HepG2 (cell line): ENCODE data around the gene ARHGEF1. TPM values are rescaled to one million over a fixed set of nuclear protein-coding genes. Genes with fewer than 3 reads are reported as not detected.

Experiments used
- AHDC1 ChIP-seq: sonication (generic); formaldehyde crosslinking; IDR thresholded peaks from 2 replicates; pipeline ENCODE4 v1.5.1; 2020; ENCODE audit warnings: mild to moderate bottlenecking, missing genetic modification reagents, borderline replicate concordance
- ARID3A ChIP-seq: IDR thresholded peaks from 2 replicates; pipeline ENCODE4 v1.6.1; 2012; ENCODE audit warnings: low read depth, low read length, improper control_type of control experiment
- CREBL2 ChIP-seq: sonication (generic); formaldehyde crosslinking; IDR thresholded peaks from 2 replicates; pipeline ENCODE4 v1.8.1; 2023; ENCODE audit warnings: missing genetic modification reagents, mild to moderate bottlenecking, borderline replicate concordance
- FOXJ3 ChIP-seq: sonication (generic); formaldehyde crosslinking; IDR thresholded peaks from 2 replicates; pipeline ENCODE4 v1.4.0; 2020; ENCODE audit warnings: missing genetic modification reagents, mild to moderate bottlenecking, borderline replicate concordance
- IKZF1 ChIP-seq: fragments of 450-650 bp; IDR thresholded peaks from 2 replicates; pipeline ENCODE4 v1.7.1; 2016
- MEIS2 ChIP-seq: sonication (generic); formaldehyde crosslinking; IDR thresholded peaks from 2 replicates; pipeline ENCODE4 v1.9.0; 2021; ENCODE audit warnings: mild to moderate bottlenecking, missing genetic modification reagents
- SMYD3 ChIP-seq: sonication (generic); formaldehyde crosslinking; IDR thresholded peaks from 2 replicates; pipeline ENCODE4 v1.8.1; 2023; ENCODE audit warnings: mild to moderate bottlenecking, missing genetic modification reagents
- TBX2 ChIP-seq: sonication (generic); formaldehyde crosslinking; IDR thresholded peaks from 2 replicates; pipeline ENCODE4 v1.5.0; 2020; ENCODE audit warnings: missing genetic modification reagents, mild to moderate bottlenecking, borderline replicate concordance
- ZBTB4 ChIP-seq: sonication (generic); formaldehyde crosslinking; IDR thresholded peaks from 2 replicates; pipeline ENCODE4 v1.4.0; 2020; ENCODE audit warnings: missing genetic modification reagents, mild to moderate bottlenecking, borderline replicate concordance
- ZNF264 ChIP-seq: sonication (generic); formaldehyde crosslinking; IDR thresholded peaks from 2 replicates; pipeline ENCODE4 v1.4.0; 2020; ENCODE audit warnings: missing genetic modification reagents
- ZNF317 ChIP-seq: sonication (generic); formaldehyde crosslinking; IDR thresholded peaks from 2 replicates; pipeline ENCODE4 v1.5.0; 2020; ENCODE audit warnings: mild to moderate bottlenecking, missing genetic modification reagents
- ZSCAN12 ChIP-seq: sonication (generic); formaldehyde crosslinking; IDR thresholded peaks from 2 replicates; pipeline ENCODE4 v1.9.0; 2021; ENCODE audit warnings: mild to moderate bottlenecking, missing genetic modification reagents
- polyA plus RNA-seq, 8 experiments: library from polyadenylated mRNA; depleted of rRNA in 3 of 8; stranded (reverse) in 7 of 8; unstranded in 1 of 8; fragments of >200 nt; fragmentation: Illumina TruSeq in 4 of 8; extraction: Trizol in 4 of 8; gene quantifications; 2 replicates each; pipeline versions ENCODE4 v1.2.1 to v1.2.3, GENCODE V29; 2011 to 2016; ENCODE audit warnings: low read depth in 4 of 8, missing spikeins in 1 of 8, mixed read lengths in 1 of 8; ENCODE audit not compliant: insufficient read depth in 1 of 8
- total RNA-seq, 5 experiments: library from RNA; depleted of rRNA; stranded (reverse); fragments of >200 nt; fragmentation: Illumina TruSeq; extraction: Trizol; gene quantifications; 2 replicates each; pipeline ENCODE4 v1.2.3, GENCODE V29; 2016; ENCODE audit warnings: low read depth in 1 of 5
- TF ChIP-seq, protein P1 (sequence below): IDR thresholded peaks from 2 replicates; pipeline ENCODE4 v1.6.1; 2018; ENCODE audit warnings: missing genetic modification reagents, mild to moderate bottlenecking, missing compliant biosample characterization
- TF ChIP-seq, protein P2 (sequence below): sonication (generic); formaldehyde crosslinking; IDR thresholded peaks from 2 replicates; pipeline ENCODE4 v1.8.1; 2023; ENCODE audit warnings: mild to moderate bottlenecking, inconsistent platforms, moderate library complexity, missing genetic modification reagents, borderline replicate concordance

ARHGEF1 gene
- total and polyA plus RNA-seq, 2 of the 13 experiments (the other 11 are each of a cell fraction or from before 2014, with no cell fraction given), result 33.7 to 34.7 TPM

DNA sequence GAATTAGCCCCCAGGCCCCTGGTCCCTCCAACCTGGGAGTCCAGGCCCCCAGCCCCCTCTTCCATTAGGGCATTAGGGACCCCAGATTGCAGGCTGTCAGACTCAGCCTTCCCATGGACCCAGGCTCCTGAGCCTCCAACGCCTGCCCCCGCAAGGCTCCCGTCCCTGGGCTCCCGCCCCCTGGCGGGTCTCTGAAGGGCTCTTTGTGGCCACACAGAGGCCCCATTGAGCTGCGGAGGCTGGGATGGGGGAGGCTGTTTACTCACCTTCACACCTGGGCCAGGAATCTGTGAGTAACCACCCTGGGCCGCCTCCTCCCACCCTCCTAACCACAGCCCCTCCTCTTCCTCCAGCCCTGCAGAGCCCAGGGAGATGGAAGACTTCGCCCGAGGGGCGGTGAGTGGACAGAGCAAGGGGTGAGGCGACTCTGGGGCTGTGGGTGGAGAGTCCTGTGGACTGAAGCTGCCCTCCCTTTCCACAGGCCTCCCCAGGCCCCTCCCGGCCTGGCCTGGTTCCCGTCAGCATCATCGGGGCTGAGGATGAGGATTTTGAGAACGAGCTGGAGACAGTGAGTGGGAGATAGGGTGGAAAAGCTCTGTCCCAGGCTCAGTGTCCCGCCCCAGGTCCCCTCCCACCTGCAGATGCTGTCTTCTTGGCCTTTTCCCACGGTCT lies 4.9 kb downstream of the ARHGEF1 start (continued):
- no peak for TF ChIP-seq SMYD3 (CRISPR knock-in tag)
- TF ChIP-seq, protein P1, sequence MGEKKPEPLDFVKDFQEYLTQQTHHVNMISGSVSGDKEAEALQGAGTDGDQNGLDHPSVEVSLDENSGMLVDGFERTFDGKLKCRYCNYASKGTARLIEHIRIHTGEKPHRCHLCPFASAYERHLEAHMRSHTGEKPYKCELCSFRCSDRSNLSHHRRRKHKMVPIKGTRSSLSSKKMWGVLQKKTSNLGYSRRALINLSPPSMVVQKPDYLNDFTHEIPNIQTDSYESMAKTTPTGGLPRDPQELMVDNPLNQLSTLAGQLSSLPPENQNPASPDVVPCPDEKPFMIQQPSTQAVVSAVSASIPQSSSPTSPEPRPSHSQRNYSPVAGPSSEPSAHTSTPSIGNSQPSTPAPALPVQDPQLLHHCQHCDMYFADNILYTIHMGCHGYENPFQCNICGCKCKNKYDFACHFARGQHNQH (CRISPR knock-in tag), result peak; percentile 80
- peak; percentile 82; the same call in 1 of the 2 replicates for TF ChIP-seq CREBL2 (CRISPR knock-in tag)
- 0 out of 2 replicates have a peak, but pooled peaks have one; percentile 38 for TF ChIP-seq ZNF264 (CRISPR knock-in tag)
- TF ChIP-seq FOXJ3 (CRISPR knock-in tag), result peak; percentile 64; the same call in 1 of the 2 replicates
- no peak for TF ChIP-seq IKZF1
- TF ChIP-seq ZNF317, result no peak; the same call in 1 of the 2 replicates
- no peak for TF ChIP-seq ARID3A
- TF ChIP-seq, protein P2, sequence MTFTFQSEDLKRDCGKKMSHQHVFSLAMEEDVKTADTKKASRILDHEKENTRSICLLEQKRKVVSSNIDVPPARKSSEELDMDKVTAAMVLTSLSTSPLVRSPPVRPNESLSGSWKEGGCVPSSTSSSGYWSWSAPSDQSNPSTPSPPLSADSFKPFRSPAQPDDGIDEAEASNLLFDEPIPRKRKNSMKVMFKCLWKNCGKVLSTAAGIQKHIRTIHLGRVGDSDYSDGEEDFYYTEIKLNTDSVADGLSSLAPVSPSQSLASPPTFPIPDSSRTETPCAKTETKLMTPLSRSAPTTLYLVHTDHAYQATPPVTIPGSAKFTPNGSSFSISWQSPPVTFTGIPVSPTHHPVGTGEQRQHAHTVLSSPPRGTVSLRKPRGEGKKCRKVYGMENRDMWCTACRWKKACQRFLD (CRISPR knock-in tag), result no peak
- peak; percentile 60; the same call in 1 of the 2 replicates for TF ChIP-seq MEIS2 (CRISPR knock-in tag)
- TF ChIP-seq AHDC1, result peak; percentile 43; the same call in 1 of the 2 replicates
- TF ChIP-seq TBX2 (CRISPR knock-in tag), result peak; percentile 100
- no peak for TF ChIP-seq ZSCAN12 (CRISPR knock-in tag)
- no peak for TF ChIP-seq ZBTB4 (CRISPR knock-in tag)
